Esophagus squamous epithelium (tissue), 4 donors: ENCODE data around the gene NKX3-2.

Experiments
- CTCF ChIP-seq, 6 experiments: fragments of 450-650 bp in 4 of 6; fragments of 200-600 bp in 2 of 6; sonication (generic) in 2 of 6; IDR thresholded peaks; one replicate each; pipeline ENCODE4 v1.5.1; 2016 to 2019; ENCODE audit warnings: antibody characterized with exemption in 6 of 6, mild to moderate bottlenecking in 4 of 6, moderate library complexity in 4 of 6
- POLR2A ChIP-seq, 4 donors: fragments of 450-650 bp; IDR thresholded peaks; one replicate each; pipeline ENCODE4 v1.6.1; 2017; ENCODE audit warnings: antibody characterized with exemption in 4 of 4, mild to moderate bottlenecking in 4 of 4, moderate library complexity in 3 of 4

GRCh38 chr4:13523591-13524503 is 20.5 kb downstream of the NKX3-2 start:
- TF ChIP-seq CTCF (IDR thresholded peaks at IDR 0.05), result no peak
- TF ChIP-seq POLR2A (IDR thresholded peaks at IDR 0.05), result no peak
